Thymus (tissue), 11 donors: ENCODE data around the gene CDH12. TPM values are rescaled to one million over a fixed set of nuclear protein-coding genes. Genes with fewer than 3 reads are reported as not detected.
"Not testable (repeated sequence)": the region's sequence is repeated elsewhere in the genome, so short reads cannot be mapped to it uniquely, and the experiment has no call there.

Source experiments
- DNase-seq, 9 donors: peaks; one replicate each; pipeline ENCODE4 v3.0.0-alpha.2; 2013; ENCODE audit warnings: low spot score in 9 of 9, low read depth in 6 of 9, missing footprints in 1 of 9
- H3K27ac ChIP-seq, 2 donors: one replicate each; pipeline ENCODE4 v1.5.1; 2013; ENCODE audit warnings: control low read depth in 1 of 2, low read depth in 1 of 2, low read length in 1 of 2, mild to moderate bottlenecking in 1 of 2, moderate library complexity in 1 of 2
- H3K27me3 ChIP-seq, 2 donors: one replicate each; pipeline ENCODE4 v1.5.1; 2013; ENCODE audit warnings: low read length in 1 of 2; ENCODE audit not compliant: control insufficient read depth in 2 of 2, insufficient read depth in 1 of 2
- H3K36me3 ChIP-seq, 2 donors: one replicate each; pipeline ENCODE4 v1.5.1; 2013; ENCODE audit warnings: low read length in 1 of 2, mild to moderate bottlenecking in 1 of 2, moderate library complexity in 1 of 2; ENCODE audit not compliant: control insufficient read depth in 2 of 2, insufficient read depth in 2 of 2
- H3K4me1 ChIP-seq, 2 donors: one replicate each; pipeline ENCODE4 v1.5.1; 2013; ENCODE audit warnings: low read length in 2 of 2; ENCODE audit not compliant: control insufficient read depth in 2 of 2, insufficient read depth in 2 of 2
- H3K4me3 ChIP-seq, 2 donors: one replicate each; pipeline ENCODE4 v1.5.1; 2013; ENCODE audit warnings: low read length in 2 of 2, control low read depth in 1 of 2, mild to moderate bottlenecking in 1 of 2
- H3K9me3 ChIP-seq, 2 donors: one replicate each; pipeline ENCODE4 v1.5.1; 2013; ENCODE audit warnings: low read length in 1 of 2, mild to moderate bottlenecking in 1 of 2; ENCODE audit not compliant: control insufficient read depth in 2 of 2, insufficient read depth in 1 of 2
- WGBS: extraction: QIAGEN DNeasy Blood & Tissue Kit; methylation state at CpG from one replicate; pipeline ENCODE4 v1.1.7; 2013; 5-methylcytosine and 5-hydroxymethylcytosine counted together
- polyA plus RNA-seq: library from polyadenylated mRNA; stranded (reverse); fragments of 200-250 nt; gene quantifications from one replicate; pipeline ENCODE4 v1.2.3, GENCODE V29; 2013
- total RNA-seq: library from RNA; stranded (reverse); fragments of 120-200 nt; gene quantifications from one replicate; pipeline ENCODE4 v1.2.4, GENCODE V29; 2013
- donor health status: healthy.

Gene CDH12
- total and polyA plus RNA-seq, 2 donors = 0.05 to 0.09 TPM

- WGBS = 96% methylated on average over 1 of the region's 1 CpG
- not testable (repeated sequence) for H3K27me3 ChIP-seq, H3K27ac ChIP-seq, H3K36me3 ChIP-seq, H3K9me3 ChIP-seq, H3K4me1 ChIP-seq, DNase-seq, H3K4me3 ChIP-seq
Measured at GRCh38 chr5:22140418-22140817, 712.7 kb downstream of the CDH12 start.

GRCh38 chr5:22139662-22140300, 713.4 kb downstream of the CDH12 start:
- not testable (repeated sequence) for DNase-seq

GRCh38 chr5:22111320-22111719, 741.8 kb downstream of the CDH12 start:
- no peak for DNase-seq
- 90% methylated on average over 3 of the region's 3 CpGs for WGBS
- Histone ChIP-seq H3K4me3 (no peak overlapping the region), H3K4me1 (no peaks in the 10 kb centered on the region), H3K36me3 (no peaks in the 10 kb centered on the region), H3K27me3 (no peaks in the 10 kb centered on the region), H3K9me3 (no peaks in the 10 kb centered on the region), H3K27ac (no peak overlapping the region)

More at GRCh38 chr5:22139662-22140300, 713.4 kb downstream of the CDH12 start:
- 65% methylated on average over 6 of the region's 6 CpGs for WGBS
- not testable (repeated sequence) for H3K9me3 ChIP-seq, H3K27me3 ChIP-seq, H3K36me3 ChIP-seq, H3K27ac ChIP-seq, H3K4me3 ChIP-seq, H3K4me1 ChIP-seq

GRCh38 chr5:22109315-22109714, 743.8 kb downstream of the CDH12 start:
- Histone ChIP-seq H3K4me3 (no peak overlapping the region), H3K27ac (no peak overlapping the region), H3K9me3 (no peaks in the 10 kb centered on the region), H3K4me1 (no peaks in the 10 kb centered on the region), H3K27me3 (no peaks in the 10 kb centered on the region), H3K36me3 (no peaks in the 10 kb centered on the region)
- DNase-seq = no peak

GRCh38 chr5:22108545-22108944, 744.6 kb downstream of the CDH12 start:
- DNase-seq = no peak
- Histone ChIP-seq H3K27ac (no peak overlapping the region), H3K4me1 (no peaks in the 10 kb centered on the region), H3K9me3 (no peaks in the 10 kb centered on the region), H3K4me3 (no peak overlapping the region), H3K36me3 (no peaks in the 10 kb centered on the region), H3K27me3 (no peaks in the 10 kb centered on the region)

GRCh38 chr5:22102823-22103359, 750.3 kb downstream of the CDH12 start:
- no peaks in the 10 kb centered on the region for H3K36me3 ChIP-seq
- no peaks in the 10 kb centered on the region for H3K4me1 ChIP-seq
- WGBS = 85% methylated on average over 5 of the region's 5 CpGs
- H3K4me3 ChIP-seq = no peak overlapping the region
- no peak for DNase-seq
- no peak overlapping the region for H3K27ac ChIP-seq
- H3K27me3 ChIP-seq = no peaks in the 10 kb centered on the region
- H3K9me3 ChIP-seq = no peaks in the 10 kb centered on the region

GRCh38 chr5:22088517-22088916, 764.6 kb downstream of the CDH12 start:
- WGBS = 90% methylated on average over 2 of the region's 2 CpGs
- Histone ChIP-seq H3K9me3 (no peaks in the 10 kb centered on the region), H3K36me3 (no peaks in the 10 kb centered on the region), H3K4me1 (no peaks in the 10 kb centered on the region), H3K4me3 (no peak overlapping the region), H3K27ac (no peak overlapping the region), H3K27me3 (no peaks in the 10 kb centered on the region)
- no peak for DNase-seq

GRCh38 chr5:22079566-22079965, 773.6 kb downstream of the CDH12 start:
- no peak overlapping the region for H3K27ac ChIP-seq
- H3K9me3 ChIP-seq = no peaks in the 10 kb centered on the region
- no peaks in the 10 kb centered on the region for H3K27me3 ChIP-seq
- H3K36me3 ChIP-seq = no peaks in the 10 kb centered on the region
- H3K4me3 ChIP-seq = no peak overlapping the region
- DNase-seq = no peak
- WGBS = 85% methylated on average over 3 of the region's 3 CpGs
- no peaks in the 10 kb centered on the region for H3K4me1 ChIP-seq

- Histone ChIP-seq H3K4me3 (no peak overlapping the region), H3K27me3 (no peaks in the 10 kb centered on the region), H3K9me3 (no peaks in the 10 kb centered on the region), H3K36me3 (no peaks in the 10 kb centered on the region), H3K4me1 (no peaks in the 10 kb centered on the region), H3K27ac (no peak overlapping the region)
- no peak for DNase-seq
Measured at GRCh38 chr5:22079002-22079401, 774.1 kb downstream of the CDH12 start.
